Colonic mucosa (tissue), 4 donors: ENCODE data around the gene KCNIP2. TPM values are rescaled to one million over a fixed set of nuclear protein-coding genes. Genes with fewer than 3 reads are reported as not detected.

Experiments
- DNase-seq: peaks from one replicate; pipeline ENCODE4 v3.0.0-alpha.2; 2020
- H3K27ac ChIP-seq: fragments of 200-600 bp; one replicate; pipeline ENCODE4 v1.8.0; 2021
- H3K27me3 ChIP-seq: fragments of 200-600 bp; one replicate; pipeline ENCODE4 v1.8.0; 2021
- H3K36me3 ChIP-seq: fragments of 200-600 bp; one replicate; pipeline ENCODE4 v1.8.0; 2021
- H3K4me1 ChIP-seq: fragments of 200-600 bp; one replicate; pipeline ENCODE4 v1.8.0; 2021; ENCODE audit warnings: mild to moderate bottlenecking
- H3K4me3 ChIP-seq: fragments of 200-600 bp; one replicate; pipeline ENCODE4 v1.8.0; 2021
- H3K9ac ChIP-seq, 2 donors: one replicate each; pipeline ENCODE4 v1.7.0; 2013; ENCODE audit warnings: control low read depth in 2 of 2, low read depth in 2 of 2, low read length in 2 of 2
- H3K9me3 ChIP-seq: fragments of 200-600 bp; one replicate; pipeline ENCODE4 v1.8.0; 2021
- CTCF ChIP-seq: fragments of 200-600 bp; IDR thresholded peaks from one replicate; pipeline ENCODE4 v1.8.0; 2022; ENCODE audit warnings: antibody characterized with exemption, mild to moderate bottlenecking
- intact Hi-C: fragments of 100-400 bp; cut with DNase I; formaldehyde crosslinking; loops from one replicate; pipeline ENCODE4 v1.14.1; 2022
- total RNA-seq, 2 donors: library from RNA; stranded (reverse); fragmentation: NEBNext Ultra II Directional in 1 of 2; extraction: Animal tissue kit (Norgen Biotek cat#: 25700) in 1 of 2; gene quantifications; one replicate each; pipeline ENCODE4 v1.2.1, GENCODE V29; 2021
- donor health status: healthy.
- donor health status: DM: no; HTN: no; CAD: no.
- donor health status: DM: no; HTN: no; CAD: no.

Gene KCNIP2
- total RNA-seq, 2 donors from 2014 or later: 1.5 to 2.8 TPM

- H3K4me1 ChIP-seq: peaks cover 18% of the 10 kb centered on the region
- no peak overlapping the region for H3K27ac ChIP-seq
- H3K9me3 ChIP-seq: no peaks in the 10 kb centered on the region
- H3K27me3 ChIP-seq: no peaks in the 10 kb centered on the region
- H3K4me3 ChIP-seq: no peak overlapping the region
- intact Hi-C loops: loop anchor here (5.0 kb wide), 2 partner anchors 182 to 197 kb away; partner anchors contain the start of genes DPCD and POLL
- peaks cover 18% of the 10 kb centered on the region for H3K36me3 ChIP-seq
- DNase-seq: no peak
- no peak for TF ChIP-seq CTCF
- no peak overlapping the region for H3K9ac ChIP-seq
Observed at GRCh38 chr10:101784558-101784957, 59.0 kb downstream of the KCNIP2 start.

- H3K9ac ChIP-seq: peak overlapping the region in 1 of 2 donors; percentile 68
- DNase-seq: no peak
Observed at GRCh38 chr10:101783736-101784118, 59.9 kb downstream of the KCNIP2 start.

GRCh38 chr10:101782811-101783735, 60.5 kb downstream of the KCNIP2 start, which contains the start of gene NPM3:
Gene NPM3 (minus strand): TSS chr10:101783446. CDS start chr10:101783390, 56 bp downstream.
- Histone ChIP-seq H3K9ac (peak within 1 kb of the TSS; percentile 68 to 74), H3K9me3 (no peaks in the 10 kb centered on the region), H3K4me1 (peaks cover 20% of the 10 kb centered on the region), H3K36me3 (peaks cover 11% of the 10 kb centered on the region), H3K27me3 (no peaks in the 10 kb centered on the region), H3K27ac (peak within 1 kb of the TSS; percentile 8), H3K4me3 (peak within 1 kb of the TSS; percentile 54)
- TF ChIP-seq CTCF: no peak
- DNase-seq: peak; percentile 91
- intact Hi-C loops: loop anchor here (5.0 kb wide), 2 partner anchors 181 to 196 kb away; partner anchors contain the start of genes DPCD and POLL

More at GRCh38 chr10:101783736-101784118, 59.9 kb downstream of the KCNIP2 start:
- Histone ChIP-seq H3K36me3 (peaks cover 11% of the 10 kb centered on the region), H3K4me1 (peaks cover 20% of the 10 kb centered on the region), H3K27me3 (no peaks in the 10 kb centered on the region), H3K4me3 (peak overlapping the region; percentile 54), H3K27ac (peak overlapping the region; percentile 8), H3K9me3 (no peaks in the 10 kb centered on the region)
- no peak for TF ChIP-seq CTCF
- intact Hi-C loops: loop anchor here (5.0 kb wide), 2 partner anchors 181 to 196 kb away; partner anchors contain the start of genes DPCD and POLL

GRCh38 chr10:101781984-101782810, 61.4 kb downstream of the KCNIP2 start:
- Histone ChIP-seq H3K9ac (peak overlapping the region in 1 of 2 donors; percentile 68), H3K4me3 (peak overlapping the region; percentile 54), H3K4me1 (peaks cover 20% of the 10 kb centered on the region), H3K27ac (no peak overlapping the region), H3K27me3 (no peaks in the 10 kb centered on the region), H3K36me3 (peaks cover 7% of the 10 kb centered on the region), H3K9me3 (no peaks in the 10 kb centered on the region)
- TF ChIP-seq CTCF: no peak
- intact Hi-C loops: loop anchor here (5.0 kb wide), 2 partner anchors 180 to 195 kb away; partner anchors contain the start of genes DPCD and POLL
- no peak for DNase-seq

- H3K9me3 ChIP-seq: no peaks in the 10 kb centered on the region
- intact Hi-C loops: loop anchor here (5.0 kb wide), 2 partner anchors 179 to 194 kb away; partner anchors contain the start of genes DPCD and POLL
- no peak overlapping the region for H3K9ac ChIP-seq
- H3K4me1 ChIP-seq: peaks cover 20% of the 10 kb centered on the region
- no peak overlapping the region for H3K4me3 ChIP-seq
- no peaks in the 10 kb centered on the region for H3K27me3 ChIP-seq
- no peak for TF ChIP-seq CTCF
- H3K27ac ChIP-seq: no peak overlapping the region
- DNase-seq: no peak
- peaks cover under 1% of the 10 kb centered on the region for H3K36me3 ChIP-seq
Observed at GRCh38 chr10:101781655-101781983, 62.0 kb downstream of the KCNIP2 start.
